ENCODE data around the gene UBE3C. TPM values are rescaled to one million over a fixed set of nuclear protein-coding genes. Genes with fewer than 3 reads are reported as not detected.

The UBE3C gene
- total and polyA plus RNA-seq, 2 of the 13 experiments (the other 11 are each of a cell fraction or from before 2014, with no cell fraction given) = 27.0 to 48.2 TPM

GRCh38 chr7:157270060-157270444 lies 131.3 kb downstream of the UBE3C start:
- no TSS peak for BruUV-seq (replicated peaks)
- no peaks in the 10 kb centered on the region for H3K27me3 ChIP-seq (ENCODE audit: control insufficient read depth in 1 of 2, insufficient read depth in 2 of 2, low read length in 2 of 2)
- no peak overlapping the region for H3K9ac ChIP-seq (ENCODE audit: insufficient read depth, low read depth, low read length)
- no peak overlapping the region for H2AFZ ChIP-seq (ENCODE audit: low read length)
- in situ Hi-C loops (cut with HindIII; ENCODE audit: extremely low pct_ligation_motif_present, low pct_unique_long_range_greater_than_20kb) (loop anchor here (25.0 kb wide), 1 partner anchor 308 kb away; no protein-coding TSS in a partner anchor), intact Hi-C loops (cut with micrococcal nuclease; ENCODE audit: unreplicated experiment) (no loop called here)
- ChIA-PET CTCF (ENCODE audit: low intra/inter-chr PET ratio, low total read pairs) (no interaction called here), POLR2A (no interaction called here)
- H3K4me1 ChIP-seq (ENCODE audit: insufficient read depth, low read length) = peaks cover 36% of the 10 kb centered on the region
- no peaks in the 10 kb centered on the region for H3K9me3 ChIP-seq (ENCODE audit: low read length)
- no peak for TF ChIP-seq NR3C1 (CRISPR knock-in tag; IDR thresholded peaks at IDR 0.05)
- TF ChIP-seq ZNF761 (CRISPR knock-in tag; conservative IDR thresholded peaks at IDR 0.05) = no peak
- TF ChIP-seq ARNT (IDR thresholded peaks at IDR 0.05) = no peak
- no peak for TF ChIP-seq FOXP1 (IDR thresholded peaks at IDR 0.05)
- TF ChIP-seq FOXP1 (CRISPR knock-in tag; IDR thresholded peaks at IDR 0.05) = no peak
- FAIRE-seq (no peak), DNase-seq (ENCODE audit: low spot score) (no peak), ATAC-seq (no peak)
- no peak overlapping the region for H3K4me2 ChIP-seq (ENCODE audit: low read depth, low read length)
- H3K36me3 ChIP-seq (replicated peaks in 1 of 2; ENCODE audit: control insufficient read depth in 1 of 2, insufficient read depth in 2 of 2, low read length in 2 of 2) = peaks cover 7 to 31% of the 10 kb centered on the region in 2 experiments
- WGBS (ENCODE audit: low lambda C conversion rate) = 100% methylated on average over 3 of the region's 3 CpGs
- H4K20me1 ChIP-seq (ENCODE audit: insufficient read depth, low read length) = no peaks in the 10 kb centered on the region
- H3K4me3 ChIP-seq (replicated peaks in 1 of 3; ENCODE audit: insufficient read depth in 1 of 3, low read depth in 2 of 3, low read length in 3 of 3) = no peak overlapping the region
- no peaks in the 10 kb centered on the region for H3K79me2 ChIP-seq (ENCODE audit: insufficient read depth, low read length)
- no peak overlapping the region for H3K27ac ChIP-seq (ENCODE audit: extremely low read length, insufficient read depth, low read length)

- intact Hi-C loops (cut with micrococcal nuclease; ENCODE audit: unreplicated experiment) (no loop called here), in situ Hi-C loops (cut with HindIII; ENCODE audit: extremely low pct_ligation_motif_present, low pct_unique_long_range_greater_than_20kb) (loop anchor here (25.0 kb wide), 1 partner anchor 309 kb away; no protein-coding TSS in a partner anchor)
- no peaks in the 10 kb centered on the region for H3K79me2 ChIP-seq (ENCODE audit: insufficient read depth, low read length)
- ATAC-seq = peak; percentile 9
- no peak overlapping the region for H3K4me2 ChIP-seq (ENCODE audit: low read depth, low read length)
- CTCF ChIA-PET (ENCODE audit: low intra/inter-chr PET ratio, low total read pairs) = no interaction called here
- 92% methylated on average over 11 of the region's 15 CpGs for WGBS (ENCODE audit: low lambda C conversion rate)
- H3K27me3 ChIP-seq (ENCODE audit: control insufficient read depth in 1 of 2, insufficient read depth in 2 of 2, low read length in 2 of 2) = no peaks in the 10 kb centered on the region
- H2AFZ ChIP-seq (ENCODE audit: low read length) = no peak overlapping the region
- no peak for FAIRE-seq
- H3K4me1 ChIP-seq (ENCODE audit: insufficient read depth, low read length) = peaks cover 40% of the 10 kb centered on the region
- H4K20me1 ChIP-seq (ENCODE audit: insufficient read depth, low read length) = no peaks in the 10 kb centered on the region
- DNase-seq (ENCODE audit: low spot score) = no peak
- H3K9me3 ChIP-seq (ENCODE audit: low read length) = no peaks in the 10 kb centered on the region
- peak overlapping the region; percentile 22 for H3K27ac ChIP-seq (ENCODE audit: extremely low read length, insufficient read depth, low read length)
- no peak overlapping the region for H3K9ac ChIP-seq (ENCODE audit: insufficient read depth, low read depth, low read length)
- peaks cover 7 to 22% of the 10 kb centered on the region in 2 experiments for H3K36me3 ChIP-seq (replicated peaks in 1 of 2; ENCODE audit: control insufficient read depth in 1 of 2, insufficient read depth in 2 of 2, low read length in 2 of 2)
- H3K4me3 ChIP-seq (replicated peaks in 1 of 3; ENCODE audit: insufficient read depth in 1 of 3, low read depth in 2 of 3, low read length in 3 of 3) = no peak overlapping the region
- POLR2A ChIA-PET = no interaction called here
- TSS peak; percentile 71 for BruUV-seq (replicated peaks)
- no peak for TF ChIP-seq EP300 (IDR thresholded peaks at IDR 0.05; ENCODE audit: low read depth in 2 of 2, low read length in 2 of 2)
- TF ChIP-seq EP300 (CRISPR knock-in tag; IDR thresholded peaks at IDR 0.05; ENCODE audit: borderline replicate concordance) = no peak
- no peak for TF ChIP-seq GMEB2 (CRISPR knock-in tag; IDR thresholded peaks at IDR 0.05; ENCODE audit: low read depth)
- no peak for TF ChIP-seq PCBP1 (IDR thresholded peaks at IDR 0.05; ENCODE audit: borderline replicate concordance, low read depth, low read length)
- TF ChIP-seq ZNF670 (CRISPR knock-in tag; IDR thresholded peaks at IDR 0.05; ENCODE audit: borderline replicate concordance) = peak; percentile 26; the same call in 1 of the 2 replicates
- TF ChIP-seq MAZ (IDR thresholded peaks at IDR 0.05; ENCODE audit: borderline replicate concordance, low read depth, low read length) = no peak
- TF ChIP-seq MAZ (CRISPR knock-in tag; IDR thresholded peaks at IDR 0.05; ENCODE audit: low read depth) = no peak
- TF ChIP-seq SKIL (CRISPR knock-in tag; IDR thresholded peaks at IDR 0.05; ENCODE audit: borderline replicate concordance) = no peak
- no peak for TF ChIP-seq CENPT (CRISPR knock-in tag; IDR thresholded peaks at IDR 0.05; ENCODE audit: low read depth)
- no peak for TF ChIP-seq AGO1 (IDR thresholded peaks at IDR 0.05; ENCODE audit: low read depth, low read length, poor library complexity, severe bottlenecking)
- TF ChIP-seq RBM22 (optimal IDR thresholded peaks at IDR 0.05; ENCODE audit: low read length) = peak; percentile 68
- TF ChIP-seq FOXP1 (IDR thresholded peaks at IDR 0.05) = no peak
- TF ChIP-seq FOXP1 (CRISPR knock-in tag; IDR thresholded peaks at IDR 0.05) = no peak
Observed at GRCh38 chr7:157271315-157271990, 132.7 kb downstream of the UBE3C start.

All from HepG2 (cell line).